Measurements from ENCODE around the gene SUSD1.
"Not testable (repeated sequence)": the region's sequence is repeated elsewhere in the genome, so short reads cannot be mapped to it uniquely, and the experiment has no call there.

SUSD1 gene

GRCh38 chr9:112174965-112175795 is at the start of gene SUSD1:
SUSD1 (minus strand) TSS chr9:112175297; CDS start chr9:112175235, 62 bp downstream.
- no peak for DNase-seq (ENCODE audit: low read depth in 2 of 2)

- DNase-seq (ENCODE audit: low read depth in 2 of 2) = no peak
Measured at GRCh38 chr9:112224401-112225289, 49.5 kb upstream of the SUSD1 start.

- no peak for DNase-seq (ENCODE audit: low read depth in 2 of 2)
Measured at GRCh38 chr9:112218908-112219307, 43.8 kb upstream of the SUSD1 start.

GRCh38 chr9:112212926-112213325 is 37.8 kb upstream of the SUSD1 start:
- no peak for DNase-seq (ENCODE audit: low read depth in 2 of 2)

- DNase-seq (ENCODE audit: low read depth in 2 of 2) = no peak
Measured at GRCh38 chr9:112207451-112207850, 32.4 kb upstream of the SUSD1 start.

GRCh38 chr9:112203536-112203935 is 28.4 kb upstream of the SUSD1 start:
- no peak for DNase-seq (ENCODE audit: low read depth in 2 of 2)

GRCh38 chr9:112200711-112201110 is 25.6 kb upstream of the SUSD1 start:
- no peak for DNase-seq (ENCODE audit: low read depth in 2 of 2)

GRCh38 chr9:112198646-112199045 is 23.5 kb upstream of the SUSD1 start:
- DNase-seq (ENCODE audit: low read depth in 2 of 2) = no peak

GRCh38 chr9:112194969-112195431 is 19.9 kb upstream of the SUSD1 start:
- DNase-seq (ENCODE audit: low read depth in 2 of 2) = no peak

- no peak for DNase-seq (ENCODE audit: low read depth in 2 of 2)
Measured at GRCh38 chr9:112193572-112194288, 18.6 kb upstream of the SUSD1 start.

- DNase-seq (ENCODE audit: low read depth in 2 of 2) = not testable (repeated sequence)
Measured at GRCh38 chr9:112190320-112190719, 15.2 kb upstream of the SUSD1 start.

GRCh38 chr9:112188884-112189283 is 13.8 kb upstream of the SUSD1 start:
- no peak for DNase-seq (ENCODE audit: low read depth in 2 of 2)

- DNase-seq (ENCODE audit: low read depth in 2 of 2) = no peak
Measured at GRCh38 chr9:112187404-112187803, 12.3 kb upstream of the SUSD1 start.

GRCh38 chr9:112186695-112187094 is 11.6 kb upstream of the SUSD1 start:
- DNase-seq (ENCODE audit: low read depth in 2 of 2) = no peak

- no peak for DNase-seq (ENCODE audit: low read depth in 2 of 2)
Measured at GRCh38 chr9:112184946-112185345, 9.8 kb upstream of the SUSD1 start.

- DNase-seq (ENCODE audit: low read depth in 2 of 2) = no peak
Measured at GRCh38 chr9:112184221-112184620, 9.1 kb upstream of the SUSD1 start.

- DNase-seq (ENCODE audit: low read depth in 2 of 2) = no peak
Measured at GRCh38 chr9:112180387-112180881, 5.3 kb upstream of the SUSD1 start.

- no peak for DNase-seq (ENCODE audit: low read depth in 2 of 2)
Measured at GRCh38 chr9:112179816-112180215, 4.7 kb upstream of the SUSD1 start.

- DNase-seq (ENCODE audit: low read depth in 2 of 2) = no peak
Measured at GRCh38 chr9:112176524-112176923, 1.4 kb upstream of the SUSD1 start.

GRCh38 chr9:112175796-112176315 is 759 bp upstream of the SUSD1 start:
- DNase-seq (ENCODE audit: low read depth in 2 of 2) = no peak

GRCh38 chr9:112174222-112174964 is 704 bp downstream of the SUSD1 start:
- DNase-seq (ENCODE audit: low read depth in 2 of 2) = peak; percentile 22 to 30

All from stimulated activated CD4-positive, alpha-beta T cell treated with anti-CD3 and anti-CD28 coated beads, Interleukin-1b, Interleukin-23, amount 100 ng/mL, for 1 hour (primary cell).